ENCODE measurements around the gene TSNAXIP1.

TSNAXIP1 gene

GRCh38 chr16:67782567-67783352 lies 23.9 kb upstream of the TSNAXIP1 start:
- no peak for DNase-seq

GRCh38 chr16:67783353-67783725 lies 23.4 kb upstream of the TSNAXIP1 start:
- DNase-seq = no peak

- DNase-seq = no peak
Measured at GRCh38 chr16:67786491-67786890, 20.2 kb upstream of the TSNAXIP1 start.

- no peak for DNase-seq
Measured at GRCh38 chr16:67790071-67790470, 16.6 kb upstream of the TSNAXIP1 start.

GRCh38 chr16:67796099-67796718 lies 10.5 kb upstream of the TSNAXIP1 start:
- DNase-seq = no peak

- no peak for DNase-seq
Measured at GRCh38 chr16:67800338-67800926, 6.3 kb upstream of the TSNAXIP1 start.

- DNase-seq = no peak
Measured at GRCh38 chr16:67801241-67801640, 5.4 kb upstream of the TSNAXIP1 start.

- DNase-seq = no peak
Measured at GRCh38 chr16:67801883-67802282, 4.8 kb upstream of the TSNAXIP1 start.

- no peak for DNase-seq
Measured at GRCh38 chr16:67803894-67804293, 2.8 kb upstream of the TSNAXIP1 start.

GRCh38 chr16:67804853-67805542 lies 1.7 kb upstream of the TSNAXIP1 start:
- DNase-seq = no peak

GRCh38 chr16:67805718-67806427 lies 816 bp upstream of the TSNAXIP1 start:
- no peak for DNase-seq

GRCh38 chr16:67807148-67807682 lies 526 bp downstream of the TSNAXIP1 start:
- no peak for DNase-seq

GRCh38 chr16:67811899-67812298 lies 5.2 kb downstream of the TSNAXIP1 start:
- DNase-seq = no peak

- DNase-seq = no peak
Measured at GRCh38 chr16:67814567-67814966, 7.9 kb downstream of the TSNAXIP1 start.

GRCh38 chr16:67820608-67821259 lies 14.0 kb downstream of the TSNAXIP1 start:
- DNase-seq = no peak

- DNase-seq = no peak
Measured at GRCh38 chr16:67822511-67822910, 15.8 kb downstream of the TSNAXIP1 start.

- DNase-seq = no peak
Measured at GRCh38 chr16:67825119-67825518, 18.4 kb downstream of the TSNAXIP1 start.

- DNase-seq = no peak
Measured at GRCh38 chr16:67825906-67826305, 19.2 kb downstream of the TSNAXIP1 start.

- DNase-seq = no peak
Measured at GRCh38 chr16:67828651-67829050, 22.0 kb downstream of the TSNAXIP1 start.

- no peak for DNase-seq
Measured at GRCh38 chr16:67833030-67833414, 26.3 kb downstream of the TSNAXIP1 start.

GRCh38 chr16:67833415-67834241 lies 26.9 kb downstream of the TSNAXIP1 start:
- DNase-seq = peak; percentile 78

All from T1000 (cell line).